GM18499 (cell line): ENCODE data around the gene GPR17.

Experiments used
- ATAC-seq: cut with Tn5 transposase; IDR thresholded peaks from one replicate; pipeline ENCODE4 v1.9.1; 2021; ENCODE audit warnings: moderate number of reproducible peaks; ENCODE audit not compliant: insufficient read depth, unreplicated experiment

The GPR17 gene

DNA sequence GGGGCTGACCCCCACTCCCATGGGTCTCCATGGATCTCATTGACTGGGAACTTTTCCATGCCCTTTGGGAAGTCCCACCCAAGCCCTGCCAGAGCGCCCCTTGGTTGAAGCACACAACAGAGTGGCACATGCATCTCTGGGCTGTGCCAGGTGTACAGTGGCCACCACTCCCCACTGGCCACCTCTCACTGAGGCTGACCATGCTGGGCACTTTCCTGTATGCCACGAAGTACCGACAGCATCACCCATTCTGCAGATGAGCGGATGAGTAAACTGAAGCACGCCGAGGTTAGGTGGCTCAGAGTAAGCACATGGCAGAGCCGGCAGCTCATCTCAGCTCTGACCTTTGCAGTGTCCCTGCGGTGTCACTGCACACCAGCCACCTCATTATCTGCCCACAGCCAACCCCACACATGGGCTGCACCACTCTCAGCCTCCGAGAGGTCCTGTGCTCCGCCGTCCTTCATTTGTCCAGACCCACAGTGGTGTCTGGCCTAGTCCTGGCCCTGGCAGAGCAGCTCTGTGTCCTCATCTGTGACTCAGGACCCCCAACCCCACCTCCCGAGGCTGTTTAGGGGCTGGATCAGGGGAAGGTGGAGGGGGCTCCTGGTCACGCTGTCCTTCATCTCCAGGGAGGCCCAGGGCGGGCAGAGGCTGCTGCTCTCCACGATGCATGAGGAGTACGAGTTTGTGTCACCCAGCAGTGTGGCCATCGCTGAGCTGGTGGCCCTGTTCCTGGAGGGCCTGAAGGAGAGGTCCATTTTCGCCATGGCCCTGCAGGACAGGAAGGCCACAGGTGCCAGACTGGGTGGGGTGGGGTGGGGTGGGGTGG is 18.0 kb upstream of the GPR17 start:
- no peak for ATAC-seq

DNA sequence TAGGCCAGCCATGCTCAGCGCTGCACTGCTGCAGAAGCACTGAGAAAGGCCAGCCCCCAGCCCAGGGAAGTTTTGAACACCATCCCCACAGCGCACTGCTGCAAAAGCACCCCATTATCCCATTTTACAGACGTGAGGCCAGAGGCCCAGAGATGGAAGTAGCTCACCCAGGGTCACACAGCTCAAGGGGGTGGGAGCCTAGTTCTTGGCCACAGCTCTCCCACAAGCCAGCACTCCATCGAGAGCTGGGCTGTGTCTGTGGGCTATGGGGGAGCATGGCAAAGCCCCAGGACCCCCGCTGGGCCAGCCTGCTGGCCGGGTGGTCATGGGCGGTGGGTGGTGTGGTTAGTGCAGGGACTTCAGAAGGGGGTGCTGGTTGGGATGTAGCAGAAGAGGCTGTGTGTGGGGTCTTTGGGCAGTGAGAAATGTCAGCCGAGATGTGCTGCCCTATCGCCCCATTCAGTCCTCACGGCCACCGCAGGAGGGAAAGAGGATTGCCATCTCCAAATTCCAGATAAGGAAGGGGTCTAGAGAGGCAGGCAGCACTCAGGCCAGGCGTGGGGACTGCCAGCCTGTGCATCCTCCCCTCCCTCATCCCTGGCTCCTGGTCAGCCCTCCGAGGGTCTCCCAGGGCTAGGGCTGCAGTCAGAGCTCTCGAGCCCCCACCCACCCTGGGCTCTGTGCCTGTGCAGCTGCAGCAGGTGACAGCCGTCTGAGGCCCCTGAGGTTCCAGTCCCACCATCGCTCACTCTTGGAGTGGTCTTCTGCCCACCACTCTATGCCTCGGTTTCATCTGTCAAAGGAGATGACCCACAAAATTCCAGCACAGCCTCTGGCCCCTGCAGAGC is 17.0 kb upstream of the GPR17 start:
- no peak for ATAC-seq

DNA sequence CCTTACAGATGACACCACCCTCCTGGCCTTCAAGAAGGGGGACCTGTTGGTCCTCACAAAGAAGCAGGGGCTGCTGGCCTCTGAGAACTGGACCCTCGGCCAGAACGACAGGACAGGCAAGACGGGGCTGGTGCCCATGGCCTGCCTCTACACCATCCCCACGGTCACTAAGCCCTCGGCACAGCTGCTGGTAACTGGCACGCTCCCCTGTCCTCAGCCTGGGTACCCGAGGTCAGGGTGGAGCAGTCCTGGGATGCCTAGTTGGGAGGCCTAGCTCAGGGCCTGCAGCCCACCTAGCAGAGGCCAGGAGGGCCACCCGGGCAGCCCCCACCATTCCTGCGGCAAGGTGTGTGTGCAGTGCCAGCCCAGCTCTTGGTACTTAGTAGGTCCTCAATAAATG is 16.3 kb upstream of the GPR17 start:
- ATAC-seq: no peak

DNA sequence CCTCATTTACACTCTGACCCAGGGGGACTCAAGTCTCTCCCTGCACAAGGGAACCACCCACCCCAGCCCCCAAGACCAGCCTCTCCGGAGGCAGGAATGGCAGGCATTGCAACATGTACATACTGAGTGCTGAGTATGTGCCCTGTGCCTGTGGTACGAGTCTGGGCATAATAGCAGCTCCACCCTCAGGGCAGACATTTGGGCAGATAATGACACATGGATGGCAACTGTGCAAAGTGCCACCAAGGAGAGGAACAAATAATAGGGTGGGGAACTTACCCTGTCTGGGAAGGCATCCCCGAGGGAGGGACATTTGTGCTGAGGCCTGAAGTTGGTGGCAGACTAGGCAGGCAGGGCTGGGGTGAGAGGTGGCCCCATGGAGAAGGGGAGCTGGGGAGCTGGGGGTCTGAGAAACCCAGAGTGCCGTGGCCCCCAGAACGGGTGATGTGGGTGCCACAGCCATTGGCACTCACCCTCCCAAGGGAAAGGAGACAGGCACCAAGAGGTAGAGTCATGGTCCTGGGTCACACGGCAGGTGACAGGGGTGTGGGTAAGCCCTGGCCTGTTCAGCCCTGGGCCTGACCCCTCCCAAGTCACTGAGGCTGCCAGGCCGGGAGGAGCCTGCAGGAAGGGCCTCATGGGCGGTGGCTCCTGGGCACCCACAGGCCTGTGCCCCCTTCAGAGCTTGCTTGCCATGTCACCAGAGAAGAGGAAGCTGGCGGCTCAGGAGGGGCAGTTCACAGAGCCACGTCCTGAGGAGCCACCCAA is 15.7 kb upstream of the GPR17 start:
- ATAC-seq: no peak

DNA sequence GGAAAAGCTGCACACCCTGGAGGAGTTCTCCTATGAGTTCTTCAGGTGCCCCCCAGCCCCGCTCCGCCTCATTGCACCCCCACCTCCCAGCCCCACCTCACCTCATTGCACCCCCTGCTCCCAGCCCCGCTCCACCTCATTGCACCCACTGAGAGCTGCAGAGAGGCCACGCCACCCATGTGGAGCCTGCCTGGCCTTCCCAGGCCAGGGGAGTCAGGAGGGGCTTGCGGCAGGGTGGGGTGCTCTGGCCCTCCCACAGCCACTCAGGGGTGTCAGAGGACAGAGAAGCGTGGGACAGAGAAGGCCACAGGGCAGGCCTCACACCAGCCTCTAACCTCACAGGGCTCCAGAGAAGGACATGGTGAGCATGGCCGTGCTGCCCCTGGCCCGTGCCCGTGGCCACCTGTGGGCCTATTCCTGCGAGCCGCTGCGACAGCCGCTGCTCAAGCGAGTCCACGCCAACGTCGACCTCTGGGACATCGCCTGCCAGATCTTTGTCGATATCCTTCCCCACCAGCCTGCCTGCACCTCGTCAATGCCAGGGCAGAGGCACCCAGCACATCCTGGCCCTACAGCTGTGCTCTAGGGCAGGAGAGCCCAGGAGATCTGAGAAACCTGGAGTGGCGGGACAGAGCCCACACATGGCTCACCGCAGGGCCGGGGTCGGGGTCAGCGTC is 15.0 kb upstream of the GPR17 start:
- ATAC-seq: no peak

DNA sequence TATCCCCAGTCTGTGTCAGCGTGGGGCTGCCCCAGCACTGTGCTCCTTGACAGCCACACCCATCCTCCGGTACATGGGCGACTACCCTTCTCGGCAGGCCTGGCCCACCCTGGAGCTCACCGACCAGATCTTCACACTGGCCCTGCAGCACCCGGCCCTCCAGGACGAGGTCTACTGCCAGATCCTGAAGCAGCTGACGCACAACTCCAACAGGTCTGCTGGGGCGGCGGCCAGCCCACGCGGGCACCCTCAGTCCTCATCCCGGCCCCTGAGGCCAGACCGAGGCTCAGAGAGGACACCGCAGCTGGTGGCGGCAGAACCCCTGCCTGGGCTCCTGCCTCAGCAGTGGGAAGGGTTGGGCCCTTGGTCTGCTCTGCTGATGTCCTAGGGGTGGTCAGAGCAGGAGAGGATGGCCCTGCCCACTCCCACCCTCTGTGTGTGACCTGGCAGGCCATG is 14.4 kb upstream of the GPR17 start:
- no peak for ATAC-seq

DNA sequence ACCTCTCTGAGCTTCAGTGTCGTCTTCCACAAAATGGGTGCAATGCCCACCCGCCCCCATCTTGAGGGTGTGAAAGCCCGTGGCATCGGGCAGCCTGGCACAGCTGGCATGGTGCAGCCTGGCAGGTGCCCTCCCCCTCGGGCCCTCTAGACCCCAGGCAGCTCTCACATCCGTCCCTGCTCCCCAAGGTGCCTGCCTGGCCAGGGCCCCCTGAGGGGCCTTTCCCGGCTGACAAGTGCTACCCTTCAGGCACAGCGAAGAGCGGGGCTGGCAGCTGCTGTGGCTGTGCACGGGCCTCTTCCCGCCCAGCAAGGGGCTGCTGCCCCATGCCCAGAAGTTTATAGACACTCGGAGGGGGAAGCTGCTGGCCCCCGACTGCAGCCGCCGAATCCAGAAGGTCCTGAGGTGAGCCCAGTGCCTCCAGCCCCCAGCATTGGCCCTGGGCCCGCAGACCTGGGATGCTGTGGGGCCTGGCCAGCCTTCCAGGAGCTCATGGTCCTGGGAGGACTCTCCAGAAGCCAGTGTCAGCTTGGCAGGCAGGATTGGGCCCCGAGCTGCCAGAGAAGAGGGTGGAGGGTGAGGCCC is 13.9 kb upstream of the GPR17 start:
- ATAC-seq: no peak

DNA sequence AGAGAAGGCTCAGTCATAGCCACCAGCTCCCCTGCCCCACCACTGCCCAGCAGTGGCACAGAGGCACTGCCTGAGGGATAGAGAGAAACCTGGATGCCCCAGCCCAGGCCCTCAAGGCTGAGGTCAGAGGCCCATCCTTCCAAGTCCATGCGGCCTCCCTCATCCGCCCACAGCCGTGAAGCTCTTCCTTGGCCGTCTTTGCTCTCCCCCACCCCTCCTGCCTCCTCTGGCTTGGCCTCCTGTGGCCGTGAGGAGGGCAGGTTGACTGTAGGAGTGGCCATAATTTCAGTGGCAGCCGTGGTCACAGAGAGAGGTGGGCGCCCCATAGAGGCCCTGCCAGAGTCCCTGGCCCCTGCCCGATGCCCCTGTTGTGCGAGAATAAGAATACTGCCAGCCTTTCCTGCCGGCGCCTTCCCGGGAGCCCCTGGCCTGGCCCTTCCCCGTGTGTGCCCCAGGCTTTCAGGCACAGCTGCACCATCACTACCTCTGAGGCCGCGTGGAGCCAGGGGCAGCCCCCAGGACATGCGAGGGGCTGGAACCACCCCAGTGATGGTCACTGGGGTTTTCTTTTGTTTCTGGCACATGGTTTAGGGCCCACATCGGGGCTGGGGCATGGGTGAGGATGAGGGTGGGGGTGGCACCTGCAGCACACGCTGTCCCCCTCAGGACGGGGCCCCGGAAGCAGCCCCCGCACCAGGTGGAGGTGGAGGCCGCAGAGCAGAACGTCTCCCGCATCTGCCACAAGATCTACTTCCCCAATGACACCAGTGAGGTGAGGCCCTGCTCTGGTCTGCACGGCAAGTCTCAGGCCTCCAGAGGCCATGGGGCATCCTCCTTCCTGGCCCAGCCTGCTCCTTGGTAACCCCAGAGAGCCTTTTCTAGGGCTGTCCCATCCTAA is 13.1 kb upstream of the GPR17 start:
- ATAC-seq: no peak

DNA sequence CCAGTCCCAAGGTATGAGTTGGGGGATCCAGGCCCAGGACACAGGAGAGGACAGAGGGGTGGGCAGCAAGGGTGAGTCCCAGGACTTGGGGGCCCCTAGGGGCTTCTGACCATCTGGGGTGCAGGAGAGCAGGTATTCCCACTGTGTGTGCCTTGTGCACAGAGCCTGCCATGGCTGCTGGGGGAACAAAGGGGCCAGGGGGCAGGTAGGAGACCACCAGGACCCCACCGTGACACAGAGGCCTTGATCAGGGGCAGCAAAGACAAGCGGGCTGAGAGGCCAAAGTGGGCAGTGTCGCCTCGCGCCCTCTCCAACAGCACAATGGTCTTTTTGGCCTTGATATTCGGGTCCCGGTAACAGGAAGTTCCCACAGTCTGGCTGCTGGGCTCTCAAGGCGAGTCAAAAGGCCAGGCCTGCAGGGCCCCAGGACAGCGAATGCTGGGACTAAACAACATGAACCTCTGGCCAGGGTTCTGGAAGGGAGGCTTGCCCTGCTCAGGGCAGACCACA is 12.3 kb upstream of the GPR17 start:
- no peak for ATAC-seq

DNA sequence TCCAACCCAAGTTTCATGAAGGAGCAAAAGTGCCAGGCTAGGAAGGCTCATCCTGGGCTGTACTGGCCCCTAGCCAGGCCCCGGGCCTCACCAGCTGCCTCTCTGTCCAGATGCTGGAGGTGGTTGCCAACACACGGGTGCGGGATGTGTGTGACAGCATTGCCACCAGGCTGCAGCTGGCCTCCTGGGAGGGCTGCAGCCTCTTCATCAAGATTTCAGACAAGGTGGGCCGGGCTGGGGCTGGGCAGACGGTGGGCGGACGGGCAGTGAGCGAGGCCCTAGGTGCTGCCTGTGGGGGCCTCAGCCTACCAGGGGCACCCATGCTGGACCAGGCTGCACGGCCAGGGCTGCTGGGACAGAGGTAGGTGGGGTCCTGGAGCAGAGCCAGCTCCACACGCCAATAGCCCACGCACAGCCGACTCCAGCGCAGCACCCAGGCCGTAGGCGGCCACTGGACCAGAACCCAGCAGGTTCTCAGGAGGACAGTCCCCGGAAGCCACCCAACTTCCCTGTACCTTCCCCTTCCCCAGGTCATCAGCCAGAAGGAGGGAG is 11.8 kb upstream of the GPR17 start:
- ATAC-seq: no peak

DNA sequence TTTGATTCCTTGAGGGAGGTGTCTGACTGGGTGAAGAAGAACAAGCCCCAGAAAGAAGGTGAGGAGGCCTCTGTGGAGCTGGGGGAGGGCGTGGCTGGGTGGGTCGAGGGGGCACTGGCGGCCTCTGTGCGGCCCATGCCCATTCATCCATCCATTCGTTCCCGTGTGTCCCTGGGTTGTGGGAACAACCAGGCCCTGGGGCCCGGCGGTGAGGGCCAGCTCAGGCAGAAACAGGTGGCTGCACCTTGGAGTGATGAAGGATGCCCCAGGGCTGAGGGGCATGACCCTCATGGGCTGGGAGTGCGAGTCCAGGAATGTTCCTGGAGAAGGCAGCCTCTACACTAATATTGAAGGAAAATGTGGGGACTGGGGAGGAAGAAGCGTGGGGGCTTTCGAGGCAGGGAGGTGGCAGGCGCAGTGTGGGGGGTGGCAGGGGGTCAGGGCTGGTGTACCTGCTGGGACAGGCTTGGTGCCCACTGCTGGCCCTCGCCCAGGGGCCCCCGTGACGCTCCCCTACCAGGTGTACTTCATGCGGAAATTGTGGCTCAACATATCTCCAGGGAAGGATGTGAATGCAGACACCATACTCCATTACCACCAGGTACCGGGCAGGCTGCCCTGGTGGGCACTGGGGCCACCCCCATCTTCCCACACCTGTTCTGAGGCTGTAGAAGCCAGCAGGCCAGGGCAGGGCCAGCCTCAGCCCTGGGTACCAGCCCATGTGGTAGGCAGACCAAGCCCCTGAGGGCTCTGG is 11.2 kb upstream of the GPR17 start:
- no peak for ATAC-seq

DNA sequence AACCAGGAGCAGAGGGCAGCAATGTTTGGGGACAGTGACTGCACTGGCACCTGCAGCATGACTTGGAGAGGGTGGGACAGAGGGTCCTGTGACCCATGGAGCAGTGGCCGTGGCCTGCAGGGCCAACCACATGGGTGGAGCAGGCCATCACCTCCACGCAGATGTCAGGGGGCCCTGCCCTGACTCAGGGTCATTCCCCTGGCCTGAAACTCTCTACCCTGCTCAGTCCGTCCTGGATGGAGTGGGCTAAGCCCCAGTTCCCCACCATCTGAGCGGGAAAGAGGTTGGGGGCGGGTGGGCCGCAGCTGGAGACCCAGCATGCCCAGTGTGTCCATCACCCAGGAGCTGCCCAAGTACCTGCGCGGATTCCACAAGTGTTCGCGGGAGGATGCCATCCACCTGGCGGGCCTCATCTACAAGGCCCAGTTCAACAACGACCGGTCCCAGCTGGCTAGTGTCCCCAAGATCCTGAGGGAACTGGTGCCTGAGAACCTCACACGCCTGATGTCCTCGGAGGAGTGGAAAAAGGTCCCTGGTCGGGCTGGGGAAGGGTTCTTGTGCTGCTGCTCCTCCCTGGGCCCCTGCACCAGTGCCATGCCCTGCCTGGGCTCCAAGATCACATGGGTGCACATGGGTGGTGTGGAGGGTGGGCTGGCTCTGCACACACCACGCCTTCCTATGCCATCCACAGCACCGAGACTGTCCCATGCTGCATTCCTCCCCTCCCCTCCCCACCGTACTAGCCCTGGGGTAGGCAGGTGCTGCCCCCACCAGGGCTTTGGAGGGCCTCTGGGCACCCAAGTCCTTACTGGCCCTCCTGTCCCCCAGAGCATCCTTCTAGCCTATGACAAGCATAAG is 10.3 kb upstream of the GPR17 start:
- ATAC-seq: no peak

DNA sequence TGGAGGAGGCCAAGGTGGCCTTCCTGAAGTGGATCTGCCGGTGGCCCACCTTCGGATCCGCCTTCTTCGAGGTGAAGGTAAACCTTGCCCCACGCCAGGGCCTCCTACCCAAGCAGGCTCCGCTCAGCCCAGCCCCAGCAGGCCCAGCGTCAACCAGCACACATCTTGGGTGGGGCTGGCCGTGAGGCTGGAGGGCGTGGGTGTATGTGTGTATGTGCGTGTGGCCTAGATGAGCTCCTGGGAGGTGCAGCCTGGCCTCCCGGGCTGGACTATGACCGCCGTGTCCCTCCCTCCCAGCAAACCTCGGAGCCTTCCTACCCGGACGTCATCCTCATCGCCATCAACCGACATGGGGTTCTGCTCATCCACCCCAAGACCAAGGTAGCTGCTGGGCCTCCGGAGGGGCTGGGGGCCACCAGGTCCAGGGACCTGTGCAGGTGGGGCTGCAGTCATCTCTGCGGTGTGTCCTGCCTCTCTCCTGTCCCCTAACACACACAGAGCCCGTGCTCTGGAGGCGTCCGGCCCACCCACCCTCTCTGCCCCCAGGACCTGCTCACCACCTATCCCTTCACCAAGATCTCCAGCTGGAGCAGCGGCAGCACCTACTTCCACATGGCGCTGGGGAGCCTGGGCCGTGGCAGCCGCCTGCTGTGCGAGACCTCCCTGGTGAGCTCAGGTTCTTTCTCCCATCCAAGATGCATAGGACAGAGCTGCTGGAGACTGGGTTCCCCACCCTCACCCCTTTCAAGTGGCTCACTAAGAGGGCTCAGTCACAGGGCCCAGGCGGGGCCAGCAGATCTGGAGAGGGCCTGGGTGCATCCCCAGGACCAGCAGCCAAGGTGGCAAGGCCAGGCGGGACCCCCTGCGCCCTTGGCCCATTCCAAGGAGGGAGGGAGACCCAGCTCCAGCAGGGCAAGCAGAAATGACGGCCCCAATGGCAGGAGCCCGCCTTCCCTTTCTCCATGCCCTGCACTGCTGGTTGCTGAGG is 9.4 kb upstream of the GPR17 start:
- ATAC-seq: no peak

DNA sequence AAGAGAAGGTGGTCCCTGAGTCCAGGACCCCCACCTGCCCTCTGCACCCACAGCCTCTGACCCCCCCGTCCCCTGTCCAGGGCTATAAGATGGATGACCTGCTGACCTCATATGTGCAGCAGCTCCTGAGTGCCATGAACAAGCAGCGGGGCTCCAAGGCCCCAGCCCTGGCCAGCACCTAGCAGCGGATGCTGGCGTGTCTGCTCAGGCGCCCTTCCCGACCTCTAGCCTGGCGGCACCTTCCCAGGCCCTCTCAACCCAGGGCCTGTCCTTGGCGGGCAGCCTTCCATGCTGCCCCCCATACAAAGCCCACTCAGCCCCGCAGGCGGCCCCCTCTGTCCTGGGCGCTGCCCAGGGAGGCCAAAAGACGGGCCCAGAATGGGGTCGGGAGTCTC is 8.7 kb upstream of the GPR17 start:
- ATAC-seq: no peak

DNA sequence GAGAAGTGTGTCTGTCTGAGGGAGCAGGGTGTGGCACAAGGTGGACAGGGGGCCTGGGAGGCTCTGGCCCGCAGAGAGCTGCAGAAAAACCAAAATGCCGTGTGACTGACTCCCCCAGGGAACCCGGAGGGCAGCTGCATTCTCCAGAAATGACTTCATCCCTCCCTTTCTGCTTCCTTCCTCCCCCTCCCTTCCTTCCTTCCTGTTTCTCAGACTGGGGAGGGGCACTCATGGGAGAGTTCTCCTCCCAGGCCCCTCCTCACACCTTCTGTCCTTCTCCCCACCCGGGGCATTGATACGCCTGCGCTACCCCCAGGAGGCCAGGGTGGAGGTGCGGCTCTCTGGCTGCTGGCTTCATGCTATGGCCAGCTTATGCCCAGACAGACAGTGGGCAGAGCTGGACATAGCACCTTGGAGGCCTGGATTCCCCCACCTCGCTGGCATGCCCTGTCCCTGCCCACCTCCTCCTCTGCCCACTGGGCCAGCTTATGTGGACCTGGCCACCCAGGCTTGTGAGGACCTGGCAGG is 8.2 kb upstream of the GPR17 start:
- ATAC-seq: no peak
